ENCODE results near the gene MEMO1. TPM values are rescaled to one million over a fixed set of nuclear protein-coding genes. Genes with fewer than 3 reads are reported as not detected.
"Not testable (repeated sequence)": the region's sequence is repeated elsewhere in the genome, so short reads cannot be mapped to it uniquely, and the experiment has no call there.

Gene MEMO1
- total RNA-seq, 1 experiment from 2014 or later, result 44.7 TPM

DNA sequence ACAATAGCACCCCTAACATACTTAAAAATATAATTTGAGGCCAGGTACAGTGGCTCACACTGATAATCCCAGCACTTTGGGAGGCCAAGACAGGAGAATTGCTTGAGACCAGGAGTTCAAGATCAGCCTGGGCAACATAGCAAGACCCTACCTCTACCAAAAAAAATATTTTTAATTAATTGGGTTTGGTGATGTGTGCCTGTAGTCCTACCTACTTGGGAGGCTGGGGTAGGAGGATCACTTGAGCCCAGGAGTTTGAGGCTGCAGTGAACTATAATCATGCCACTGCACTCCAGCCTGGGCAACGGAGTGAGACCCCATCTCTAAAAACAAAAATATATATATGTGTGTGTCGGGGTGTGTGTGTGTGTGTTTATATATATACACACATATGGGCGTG, 91.3 kb downstream of the MEMO1 start:
- BruUV-seq (replicated peaks), result no TSS peak
- ChIA-PET CTCF (no interaction called here), POLR2A (no interaction called here), RAD21 (ENCODE audit: low non-redundant PET in 1 of 2, low total read pairs in 2 of 2, uncharacterized antibody in 2 of 2, unreplicated experiment in 2 of 2) (no interaction called here)
- no peaks in the 10 kb centered on the region for H3K27me3 ChIP-seq (ENCODE audit: insufficient read depth, low read length)
- H3K9me3 ChIP-seq (ENCODE audit: control insufficient read depth in 1 of 2, insufficient read depth in 1 of 2, low read depth in 1 of 2, low read length in 2 of 2), result no peaks in the 10 kb centered on the region
- no peaks in the 10 kb centered on the region for H3K4me1 ChIP-seq (ENCODE audit: control insufficient read depth in 1 of 2, insufficient read depth in 2 of 2, low read length in 2 of 2)
- no peak overlapping the region for H3K27ac ChIP-seq (ENCODE audit: low read depth, low read length)
- TF ChIP-seq CBX3 (IDR thresholded peaks at IDR 0.05; ENCODE audit: low read depth), result no peak
- TF ChIP-seq, protein P1, sequence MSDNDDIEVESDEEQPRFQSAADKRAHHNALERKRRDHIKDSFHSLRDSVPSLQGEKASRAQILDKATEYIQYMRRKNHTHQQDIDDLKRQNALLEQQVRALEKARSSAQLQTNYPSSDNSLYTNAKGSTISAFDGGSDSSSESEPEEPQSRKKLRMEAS (IDR thresholded peaks at IDR 0.05), result no peak
- no peak for ATAC-seq
- H3K4me3 ChIP-seq (replicated peaks in 1 of 2; ENCODE audit: low read depth in 1 of 2, low read length in 2 of 2), result no peak overlapping the region
- no peak overlapping the region for H3K4me2 ChIP-seq (ENCODE audit: low read length)
- H3K36me3 ChIP-seq (ENCODE audit: control insufficient read depth in 1 of 2, insufficient read depth in 2 of 2, low read length in 2 of 2), result 0 out of 4 replicates have a peak, but pooled peaks cover 0 to 3% of the 10 kb centered on the region in 2 experiments
- no peak overlapping the region for H2AFZ ChIP-seq (ENCODE audit: low read depth, low read length, poor library complexity, severe bottlenecking)
- H3K9me2 ChIP-seq (ENCODE audit: insufficient read depth), result no peaks in the 10 kb centered on the region
- 0 out of 2 replicates have a peak, but pooled peaks cover 6% of the 10 kb centered on the region for H3K79me2 ChIP-seq (ENCODE audit: insufficient read depth, low read length)
- H4K20me1 ChIP-seq (ENCODE audit: insufficient read depth), result no peaks in the 10 kb centered on the region
- intact Hi-C loops (cut with micrococcal nuclease), result no loop called here
- no peak overlapping the region for H3K9ac ChIP-seq (ENCODE audit: low read length)
- no peak for DNase-seq (ENCODE audit: low read depth, low spot score)

DNA sequence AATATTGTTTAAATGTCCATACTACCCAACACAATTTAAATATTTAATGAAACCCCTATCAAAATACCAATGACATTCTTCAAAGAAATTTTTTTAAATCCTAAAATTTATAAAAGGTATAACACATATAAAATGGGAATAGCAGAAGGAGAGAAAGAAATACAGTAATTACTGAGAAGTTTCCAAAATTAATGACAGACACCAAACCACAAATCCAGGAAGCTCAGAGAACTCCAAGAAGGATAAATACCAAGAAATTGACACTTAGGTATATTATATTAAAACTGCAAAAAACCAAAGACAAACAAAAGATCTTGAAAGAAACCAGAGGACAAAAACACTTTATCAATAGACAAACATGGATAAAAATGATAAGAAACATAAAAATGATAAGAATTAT, 101.1 kb downstream of the MEMO1 start:
- H3K4me1 ChIP-seq (ENCODE audit: control insufficient read depth in 1 of 2, insufficient read depth in 2 of 2, low read length in 2 of 2), result no peaks in the 10 kb centered on the region
- H2AFZ ChIP-seq (ENCODE audit: low read depth, low read length, poor library complexity, severe bottlenecking), result no peak overlapping the region
- RAD21 ChIA-PET (ENCODE audit: low non-redundant PET in 1 of 2, low total read pairs in 2 of 2, uncharacterized antibody in 2 of 2, unreplicated experiment in 2 of 2), result no interaction called here
- intact Hi-C loops (cut with micrococcal nuclease), result no loop called here
- H3K4me3 ChIP-seq (replicated peaks in 1 of 2; ENCODE audit: low read depth in 1 of 2, low read length in 2 of 2), result no peak overlapping the region
- no peak overlapping the region for H3K4me2 ChIP-seq (ENCODE audit: low read length)
- H3K9me3 ChIP-seq (ENCODE audit: control insufficient read depth in 1 of 2, insufficient read depth in 1 of 2, low read depth in 1 of 2, low read length in 2 of 2), result no peaks in the 10 kb centered on the region
- POLR2A ChIA-PET, result no interaction called here
- H3K79me2 ChIP-seq (ENCODE audit: insufficient read depth, low read length), result no peaks in the 10 kb centered on the region; the same call in 1 of the 2 replicates
- H3K9ac ChIP-seq (ENCODE audit: low read length), result no peak overlapping the region
- DNase-seq (ENCODE audit: low read depth, low spot score), result no peak
- no TSS peak for BruUV-seq (replicated peaks)
- H3K36me3 ChIP-seq (ENCODE audit: control insufficient read depth in 1 of 2, insufficient read depth in 2 of 2, low read length in 2 of 2), result peaks cover 0 to 3% of the 10 kb centered on the region in 2 experiments; a peak in 2 of 4 replicates
- H3K27ac ChIP-seq (ENCODE audit: low read depth, low read length), result no peak overlapping the region
- ATAC-seq, result no peak
- no peaks in the 10 kb centered on the region for H4K20me1 ChIP-seq (ENCODE audit: insufficient read depth)
- TF ChIP-seq CEBPB (IDR thresholded peaks at IDR 0.05; ENCODE audit: low read depth) (no peak), EGR1 (IDR thresholded peaks at IDR 0.05; ENCODE audit: low read depth) (no peak), CBX3 (IDR thresholded peaks at IDR 0.05; ENCODE audit: low read depth) (no peak), ZNF274 (IDR thresholded peaks at IDR 0.05; ENCODE audit: low read depth, low read length) (no peak), POLR2AphosphoS5 (IDR thresholded peaks at IDR 0.05; ENCODE audit: low read depth, low read length) (no peak), SIN3A (IDR thresholded peaks at IDR 0.05; ENCODE audit: low read depth) (no peak), RAD21 (IDR thresholded peaks at IDR 0.05; ENCODE audit: low read depth) (no peak), EZH2phosphoT487 (IDR thresholded peaks at IDR 0.05; ENCODE audit: borderline replicate concordance) (no peak)
- no peaks in the 10 kb centered on the region for H3K27me3 ChIP-seq (ENCODE audit: insufficient read depth, low read length)
- H3K9me2 ChIP-seq (ENCODE audit: insufficient read depth), result no peaks in the 10 kb centered on the region
- CTCF ChIA-PET, result no interaction called here

DNA sequence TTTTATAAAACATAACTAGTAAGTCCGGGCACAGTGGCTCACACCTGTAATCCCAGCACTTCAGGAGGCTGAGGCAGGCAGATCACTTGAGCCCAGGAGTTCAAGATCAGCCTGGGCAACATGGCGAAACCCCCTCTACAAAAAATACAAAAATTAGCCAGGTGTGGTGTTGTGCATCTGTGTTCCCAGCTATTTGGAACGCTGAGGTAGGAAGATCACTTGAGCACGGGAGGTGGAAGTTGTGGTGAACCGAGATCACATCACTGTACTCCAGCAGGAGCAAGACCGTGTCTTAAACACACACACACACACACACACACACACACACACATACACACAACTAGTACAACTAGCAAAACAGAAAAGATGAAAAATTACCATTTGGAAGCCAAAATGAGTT, 103.3 kb downstream of the MEMO1 start:
- H3K4me3 ChIP-seq (replicated peaks in 1 of 2; ENCODE audit: low read depth in 1 of 2, low read length in 2 of 2); H2AFZ ChIP-seq (ENCODE audit: low read depth, low read length, poor library complexity, severe bottlenecking); BruUV-seq (replicated peaks); H3K9me2 ChIP-seq (ENCODE audit: insufficient read depth); H3K4me1 ChIP-seq (ENCODE audit: control insufficient read depth in 1 of 2, insufficient read depth in 2 of 2, low read length in 2 of 2); intact Hi-C loops (cut with micrococcal nuclease); H3K27me3 ChIP-seq (ENCODE audit: insufficient read depth, low read length); H3K9me3 ChIP-seq (ENCODE audit: control insufficient read depth in 1 of 2, insufficient read depth in 1 of 2, low read depth in 1 of 2, low read length in 2 of 2); DNase-seq (ENCODE audit: low read depth, low spot score); H3K9ac ChIP-seq (ENCODE audit: low read length); H3K36me3 ChIP-seq (ENCODE audit: control insufficient read depth in 1 of 2, insufficient read depth in 2 of 2, low read length in 2 of 2); ATAC-seq; POLR2A ChIA-PET; H3K79me2 ChIP-seq (ENCODE audit: insufficient read depth, low read length); RAD21 ChIA-PET (ENCODE audit: low non-redundant PET in 1 of 2, low total read pairs in 2 of 2, uncharacterized antibody in 2 of 2, unreplicated experiment in 2 of 2); CTCF ChIA-PET; H3K4me2 ChIP-seq (ENCODE audit: low read length); H3K27ac ChIP-seq (ENCODE audit: low read depth, low read length); H4K20me1 ChIP-seq (ENCODE audit: insufficient read depth): not testable (repeated sequence)

All from HCT116 (cell line).